Memory B cell (primary cell): ENCODE measurements around the gene ST7.
A peak's percentile ranks its signal among the peaks of the same experiment; 100 is the strongest.

Experiments
- ATAC-seq: fragments of 150-1000 bp; cut with Tn5 transposase; 2 replicates; pipeline ENCODE4 v1.10.0; 2021; ENCODE audit warnings: low read depth, mild to moderate bottlenecking, moderate library complexity
- DNase-seq, 2 donors: peaks; one replicate each; pipeline ENCODE4 v3.0.0; 2022; ENCODE audit warnings: low spot score in 2 of 2
- H3K27ac Mint-ChIP-seq: one replicate; pipeline ENCODE4 v1.8.0; 2022; ENCODE audit warnings: mild to moderate bottlenecking, moderate library complexity, mixed read lengths
- H3K27me3 Mint-ChIP-seq: one replicate; pipeline ENCODE4 v1.8.0; 2022; ENCODE audit warnings: mixed read lengths
- H3K36me3 Mint-ChIP-seq: one replicate; pipeline ENCODE4 v1.8.0; 2022; ENCODE audit warnings: mild to moderate bottlenecking, mixed read lengths
- H3K4me1 Mint-ChIP-seq: one replicate; pipeline ENCODE4 v1.8.0; 2022; ENCODE audit warnings: mixed read lengths
- H3K4me3 Mint-ChIP-seq: one replicate; pipeline ENCODE4 v1.8.0; 2022; ENCODE audit warnings: mild to moderate bottlenecking, moderate library complexity, mixed read lengths
- H3K9me3 Mint-ChIP-seq: one replicate; pipeline ENCODE4 v1.8.0; 2022; ENCODE audit warnings: mixed read lengths

The ST7 gene

GRCh38 chr7:117090791-117091190 lies 137.5 kb downstream of the ST7 start:
- Mint-ChIP-seq H3K27me3 (no peaks in the 10 kb centered on the region), H3K27ac (no peak overlapping the region), H3K36me3 (no peaks in the 10 kb centered on the region), H3K4me1 (peaks cover 17% of the 10 kb centered on the region), H3K9me3 (no peaks in the 10 kb centered on the region), H3K4me3 (no peak overlapping the region)
- ATAC-seq, result no peak
- no peak for DNase-seq

- Mint-ChIP-seq H3K27ac (no peak overlapping the region), H3K4me1 (peaks cover 17% of the 10 kb centered on the region), H3K36me3 (no peaks in the 10 kb centered on the region), H3K4me3 (no peak overlapping the region), H3K27me3 (no peaks in the 10 kb centered on the region), H3K9me3 (no peaks in the 10 kb centered on the region)
- no peak for ATAC-seq
- DNase-seq, result no peak
These were observed 138.4 kb downstream of the ST7 start for GRCh38 chr7:117091721-117092120.

GRCh38 chr7:117092785-117093184 lies 139.5 kb downstream of the ST7 start:
- no peaks in the 10 kb centered on the region for H3K27me3 Mint-ChIP-seq
- H3K36me3 Mint-ChIP-seq, result no peaks in the 10 kb centered on the region
- ATAC-seq (no peak), DNase-seq (no peak)
- H3K4me1 Mint-ChIP-seq, result peaks cover 13% of the 10 kb centered on the region
- H3K9me3 Mint-ChIP-seq, result no peaks in the 10 kb centered on the region
- no peak overlapping the region for H3K27ac Mint-ChIP-seq
- no peak overlapping the region for H3K4me3 Mint-ChIP-seq

GRCh38 chr7:117094457-117094856 lies 141.2 kb downstream of the ST7 start:
- no peaks in the 10 kb centered on the region for H3K36me3 Mint-ChIP-seq
- no peaks in the 10 kb centered on the region for H3K9me3 Mint-ChIP-seq
- H3K4me3 Mint-ChIP-seq, result no peak overlapping the region
- no peak overlapping the region for H3K27ac Mint-ChIP-seq
- no peaks in the 10 kb centered on the region for H3K27me3 Mint-ChIP-seq
- DNase-seq (no peak), ATAC-seq (no peak)
- peaks cover 9% of the 10 kb centered on the region for H3K4me1 Mint-ChIP-seq

DNA sequence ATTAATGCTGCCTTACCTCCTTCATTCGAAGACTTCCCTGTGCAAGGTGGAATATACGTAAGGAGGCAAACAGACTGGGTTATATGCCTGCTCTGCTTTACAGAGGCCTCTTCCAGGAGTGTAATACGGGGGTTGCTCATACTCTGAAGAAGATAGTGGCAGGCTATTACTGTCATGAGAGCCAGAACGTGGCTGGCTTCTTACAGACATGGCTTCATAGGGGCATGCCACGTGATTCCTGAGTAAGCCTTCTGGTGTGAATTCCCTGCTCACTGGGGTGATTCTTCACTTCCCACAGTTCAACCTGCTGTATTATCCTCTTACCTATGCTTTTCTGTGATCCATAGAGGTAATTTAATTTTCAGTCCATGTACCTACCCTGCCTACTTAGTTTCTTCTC lies 141.8 kb downstream of the ST7 start:
- peaks cover 9% of the 10 kb centered on the region for H3K4me1 Mint-ChIP-seq
- no peaks in the 10 kb centered on the region for H3K36me3 Mint-ChIP-seq
- ATAC-seq, result no peak
- H3K9me3 Mint-ChIP-seq, result no peaks in the 10 kb centered on the region
- H3K4me3 Mint-ChIP-seq, result no peak overlapping the region
- no peaks in the 10 kb centered on the region for H3K27me3 Mint-ChIP-seq
- no peak overlapping the region for H3K27ac Mint-ChIP-seq
- DNase-seq, result no peak

GRCh38 chr7:117096330-117096729 lies 143.0 kb downstream of the ST7 start:
- Mint-ChIP-seq H3K27me3 (no peaks in the 10 kb centered on the region), H3K9me3 (no peaks in the 10 kb centered on the region), H3K27ac (no peak overlapping the region), H3K4me3 (no peak overlapping the region), H3K4me1 (peaks cover 3% of the 10 kb centered on the region), H3K36me3 (peaks cover 2% of the 10 kb centered on the region)
- DNase-seq (no peak), ATAC-seq (no peak)

DNA sequence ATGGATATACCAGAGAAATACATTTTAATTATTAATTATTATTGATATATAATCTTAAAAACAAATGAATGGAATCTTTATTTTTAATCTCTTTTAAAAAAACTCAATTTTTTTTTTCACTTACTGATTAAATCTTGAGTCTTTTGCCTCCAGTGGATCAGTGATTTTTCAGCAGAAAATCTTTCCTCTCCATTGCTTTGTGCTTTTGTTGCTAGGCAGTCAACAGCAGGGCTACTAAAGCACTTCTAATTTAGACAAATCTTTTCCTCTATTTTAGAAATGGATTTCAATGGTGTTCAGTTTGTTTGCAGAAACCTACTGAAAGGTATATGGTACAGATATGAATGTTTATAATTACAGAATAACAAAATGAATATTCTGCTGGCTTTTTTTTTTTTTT lies 143.6 kb downstream of the ST7 start:
- Mint-ChIP-seq H3K4me3 (no peak overlapping the region), H3K27me3 (no peaks in the 10 kb centered on the region), H3K4me1 (peaks cover 3% of the 10 kb centered on the region), H3K27ac (no peak overlapping the region), H3K9me3 (no peaks in the 10 kb centered on the region), H3K36me3 (peaks cover 2% of the 10 kb centered on the region)
- no peak for DNase-seq
- no peak for ATAC-seq

DNA sequence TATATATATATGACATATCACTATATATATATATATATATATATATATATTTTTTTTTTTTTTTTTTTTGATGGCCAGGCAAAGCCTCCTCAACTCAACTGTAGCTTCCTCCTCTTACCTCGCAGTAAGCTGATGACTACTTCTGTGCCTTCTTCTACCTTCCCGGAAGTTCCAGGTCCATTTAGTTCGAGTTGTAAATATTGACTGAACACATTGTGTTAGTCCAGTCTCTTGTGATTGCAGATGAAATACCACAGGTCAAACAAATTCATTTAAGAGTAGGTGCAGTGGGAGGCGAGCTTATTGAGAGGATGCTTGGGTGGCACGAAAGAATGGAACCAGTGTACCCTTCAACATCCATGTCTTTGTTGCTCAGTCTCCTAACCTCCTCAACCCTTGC lies 144.6 kb downstream of the ST7 start:
- DNase-seq, result no peak
- ATAC-seq, result no peak
- Mint-ChIP-seq H3K4me3 (no peak overlapping the region), H3K36me3 (peaks cover 2% of the 10 kb centered on the region), H3K27me3 (no peaks in the 10 kb centered on the region), H3K27ac (no peak overlapping the region), H3K4me1 (no peaks in the 10 kb centered on the region), H3K9me3 (no peaks in the 10 kb centered on the region)

DNA sequence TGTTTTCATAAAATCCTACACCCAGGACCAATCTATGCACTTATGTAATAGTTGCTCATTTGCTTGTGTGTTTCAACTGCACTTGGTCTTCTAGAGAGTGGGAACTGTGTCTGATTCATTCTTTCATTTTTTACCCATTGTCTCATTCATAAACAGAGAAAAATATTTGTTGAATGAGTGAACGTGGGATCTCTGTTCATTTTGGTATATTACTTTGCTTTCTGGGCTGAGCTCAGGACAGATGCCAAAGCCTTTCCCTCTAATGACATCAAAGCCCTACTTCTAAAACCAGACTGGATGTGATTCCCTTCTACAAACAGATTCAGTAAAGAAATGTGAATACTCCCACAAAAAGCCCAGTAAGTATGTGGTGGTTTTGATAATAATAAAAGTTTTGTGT lies 145.2 kb downstream of the ST7 start:
- H3K27ac Mint-ChIP-seq, result no peak overlapping the region
- no peaks in the 10 kb centered on the region for H3K9me3 Mint-ChIP-seq

GRCh38 chr7:117101026-117101425 lies 147.7 kb downstream of the ST7 start:
- no peak for DNase-seq
- Mint-ChIP-seq H3K27me3 (no peaks in the 10 kb centered on the region), H3K4me3 (no peak overlapping the region)

More for the DNA sequence above, 145.2 kb downstream of the ST7 start:
- DNase-seq, result no peak
- no peaks in the 10 kb centered on the region for H3K4me1 Mint-ChIP-seq
- ATAC-seq, result no peak
- no peaks in the 10 kb centered on the region for H3K27me3 Mint-ChIP-seq
- peaks cover 2% of the 10 kb centered on the region for H3K36me3 Mint-ChIP-seq
- no peak overlapping the region for H3K4me3 Mint-ChIP-seq

GRCh38 chr7:117110480-117111315 lies 157.4 kb downstream of the ST7 start:
- Mint-ChIP-seq H3K27ac (peak overlapping the region; percentile 79), H3K4me1 (peaks cover 11% of the 10 kb centered on the region), H3K27me3 (no peaks in the 10 kb centered on the region), H3K9me3 (peaks cover 5% of the 10 kb centered on the region), H3K36me3 (peaks cover 5% of the 10 kb centered on the region), H3K4me3 (peak overlapping the region; percentile 22)
- DNase-seq (peak; percentile 13 to 25), ATAC-seq (peak; percentile 97)

More at GRCh38 chr7:117101026-117101425, 147.7 kb downstream of the ST7 start:
- no peaks in the 10 kb centered on the region for H3K4me1 Mint-ChIP-seq
- H3K36me3 Mint-ChIP-seq, result peaks cover 2% of the 10 kb centered on the region
- no peak for ATAC-seq
- no peak overlapping the region for H3K27ac Mint-ChIP-seq
- H3K9me3 Mint-ChIP-seq, result no peaks in the 10 kb centered on the region

DNA sequence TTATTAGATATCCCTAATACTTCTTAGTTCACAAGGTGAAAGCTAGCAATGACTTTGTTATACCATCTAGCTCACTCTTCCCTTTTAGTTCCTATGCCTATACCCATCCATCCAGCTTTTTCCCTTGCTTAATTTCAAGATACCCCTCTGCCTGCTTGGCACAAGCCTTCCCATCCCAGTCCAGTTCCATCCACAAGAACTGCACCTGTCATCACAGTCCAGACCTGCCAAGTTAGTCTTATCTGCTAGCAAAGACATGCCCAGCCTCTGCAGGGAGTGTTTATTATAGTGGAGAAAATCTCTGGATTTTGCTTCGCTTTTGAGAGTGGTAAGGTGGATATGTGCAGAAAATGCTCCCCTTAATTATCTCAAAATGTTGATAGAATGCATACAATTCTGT lies 158.2 kb downstream of the ST7 start:
- Mint-ChIP-seq H3K27ac (no peak overlapping the region), H3K36me3 (peaks cover 7% of the 10 kb centered on the region), H3K9me3 (peaks cover 5% of the 10 kb centered on the region), H3K4me3 (no peak overlapping the region), H3K27me3 (no peaks in the 10 kb centered on the region), H3K4me1 (peaks cover 11% of the 10 kb centered on the region)
- no peak for DNase-seq
- ATAC-seq, result no peak

DNA sequence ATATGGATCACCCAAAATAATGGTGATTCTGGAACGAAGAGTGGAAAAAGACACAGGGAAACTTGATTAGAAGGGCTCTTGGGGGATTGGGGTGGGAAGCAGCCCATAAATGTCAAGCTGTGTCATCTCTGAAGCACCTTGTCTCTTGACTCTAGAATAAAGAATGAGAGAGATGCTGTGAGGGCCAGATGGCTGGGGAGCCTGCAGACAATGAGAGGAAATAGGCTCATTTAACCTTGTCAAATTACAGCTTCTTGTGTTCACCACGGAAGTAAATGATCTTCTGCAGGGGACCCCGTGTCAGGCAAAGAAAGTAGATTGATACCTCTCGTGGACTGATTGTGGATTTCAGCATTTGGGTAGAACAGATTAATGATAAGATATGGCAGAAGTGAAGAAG lies 159.3 kb downstream of the ST7 start:
- DNase-seq (no peak), ATAC-seq (no peak)
- Mint-ChIP-seq H3K4me1 (peaks cover 11% of the 10 kb centered on the region), H3K9me3 (peaks cover 5% of the 10 kb centered on the region), H3K36me3 (peaks cover 7% of the 10 kb centered on the region), H3K27ac (peak overlapping the region; percentile 16), H3K4me3 (no peak overlapping the region), H3K27me3 (no peaks in the 10 kb centered on the region)

DNA sequence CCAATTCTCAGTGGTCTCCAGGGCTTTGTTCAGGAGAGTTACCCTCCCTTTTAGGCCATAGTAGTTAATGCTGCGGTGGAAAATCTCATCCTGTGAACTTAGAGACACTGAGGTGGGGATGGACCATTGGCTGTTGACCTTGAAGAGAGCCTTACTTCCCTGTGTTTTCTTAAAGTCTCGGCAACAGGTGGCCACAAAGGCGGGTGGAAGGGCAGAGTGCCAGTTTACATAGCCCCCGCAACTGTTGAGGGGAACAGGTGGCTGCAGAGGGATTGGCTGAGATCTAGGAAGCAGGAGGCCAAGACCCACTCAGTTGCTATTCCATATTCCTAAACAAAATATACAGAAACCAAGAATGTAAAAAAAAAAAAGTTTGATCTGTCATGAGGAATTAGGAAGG lies 160.6 kb downstream of the ST7 start:
- no peaks in the 10 kb centered on the region for H3K27me3 Mint-ChIP-seq
- DNase-seq (no peak), ATAC-seq (no peak)
- H3K27ac Mint-ChIP-seq, result no peak overlapping the region
- H3K9me3 Mint-ChIP-seq, result peaks cover 2% of the 10 kb centered on the region
- peaks cover 11% of the 10 kb centered on the region for H3K4me1 Mint-ChIP-seq
- no peak overlapping the region for H3K4me3 Mint-ChIP-seq
- H3K36me3 Mint-ChIP-seq, result peaks cover 4% of the 10 kb centered on the region

DNA sequence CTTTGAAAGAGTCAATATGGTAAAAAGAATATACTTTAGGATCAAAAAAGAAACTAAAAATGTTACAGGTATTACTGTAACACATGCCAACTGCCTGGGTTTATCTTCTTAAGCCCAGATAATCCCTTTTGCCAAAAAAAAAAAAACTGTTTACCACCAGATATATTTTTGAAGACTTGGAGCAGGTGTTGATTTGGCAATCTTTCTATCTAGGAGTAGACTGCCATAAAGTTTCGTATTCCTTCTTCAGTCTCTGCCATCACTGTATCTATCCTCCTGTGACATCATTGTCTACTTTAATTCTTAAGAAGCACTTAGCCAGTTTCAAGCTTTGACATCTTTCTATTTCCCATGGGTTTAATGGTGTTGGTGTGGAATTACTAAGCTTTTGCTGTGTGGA lies 161.0 kb downstream of the ST7 start:
- no peak overlapping the region for H3K4me3 Mint-ChIP-seq
- DNase-seq, result no peak
- H3K27ac Mint-ChIP-seq, result no peak overlapping the region
- peaks cover 2% of the 10 kb centered on the region for H3K36me3 Mint-ChIP-seq
- peaks cover 11% of the 10 kb centered on the region for H3K4me1 Mint-ChIP-seq
- H3K27me3 Mint-ChIP-seq, result no peaks in the 10 kb centered on the region
- no peaks in the 10 kb centered on the region for H3K9me3 Mint-ChIP-seq
- no peak for ATAC-seq
